ENCODE data around the gene PDLIM4. TPM values are rescaled to one million over a fixed set of nuclear protein-coding genes. Genes with fewer than 3 reads are reported as not detected.

The PDLIM4 gene
- total and polyA plus RNA-seq, 3 donors from 2014 or later: 11.8 to 20.5 (median 18.5) TPM

GRCh38 chr5:132268769-132269551, 11.5 kb downstream of the PDLIM4 start:
- Histone ChIP-seq H3K36me3 (ENCODE audit: low read depth, missing control alignments) (no peaks in the 10 kb centered on the region), H3K4me1 (peaks cover 11% of the 10 kb centered on the region), H3K4me3 (no peak overlapping the region), H3K9me3 (no peaks in the 10 kb centered on the region), H3K27ac (no peak overlapping the region), H3K27me3 (no peaks in the 10 kb centered on the region)
- DNase-seq: no peak
- 80 to 83% methylated on average over 3 to 8 of the region's 8 CpGs for WGBS, 2 donors
- intact Hi-C loops (cut with DNase I; ENCODE audit: low total_unique reads): no loop called here
- TF ChIP-seq POLR2A (IDR thresholded peaks at IDR 0.05) (no peak), CTCF (IDR thresholded peaks at IDR 0.05) (no peak)

- TF ChIP-seq POLR2A (IDR thresholded peaks at IDR 0.05) (no peak), CTCF (IDR thresholded peaks at IDR 0.05) (no peak)
- no peaks in the 10 kb centered on the region for H3K9me3 ChIP-seq
- H3K4me3 ChIP-seq: no peak overlapping the region
- H3K27ac ChIP-seq: no peak overlapping the region
- WGBS, 2 donors: 97 to 100% methylated on average over 3 of the region's 3 CpGs
- DNase-seq: no peak
- H3K4me1 ChIP-seq: peaks cover 5% of the 10 kb centered on the region
- no peaks in the 10 kb centered on the region for H3K36me3 ChIP-seq (ENCODE audit: low read depth, missing control alignments)
- intact Hi-C loops (cut with DNase I; ENCODE audit: low total_unique reads): loop anchor here (10.0 kb wide), 1 partner anchor 225 kb away; the partner anchor contains the start of gene IRF1
- no peaks in the 10 kb centered on the region for H3K27me3 ChIP-seq
These were observed 12.3 kb downstream of the PDLIM4 start for GRCh38 chr5:132269635-132270334.

DNA sequence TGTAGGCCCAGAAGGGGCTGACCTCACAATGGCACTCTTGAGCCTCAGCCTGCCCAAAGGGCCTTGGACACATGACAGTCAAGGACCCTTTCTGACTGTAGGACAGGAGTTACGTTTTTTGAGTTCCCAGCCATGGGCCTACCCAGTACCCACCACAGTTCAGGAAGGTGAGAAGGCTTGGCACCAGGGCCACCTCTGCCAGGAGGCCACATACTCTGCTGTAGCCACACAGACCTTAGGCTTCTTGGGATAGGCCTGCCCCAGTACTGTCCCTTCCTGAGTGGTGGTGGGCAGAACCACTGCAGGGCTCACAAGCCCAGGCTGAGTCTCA, 12.8 kb downstream of the PDLIM4 start:
- WGBS, 2 donors: 79 to 100% methylated on average over 1 of the region's 1 CpG
- Histone ChIP-seq H3K36me3 (ENCODE audit: low read depth, missing control alignments) (no peaks in the 10 kb centered on the region), H3K27ac (no peak overlapping the region), H3K4me1 (peaks cover under 1% of the 10 kb centered on the region), H3K4me3 (no peak overlapping the region), H3K27me3 (no peaks in the 10 kb centered on the region), H3K9me3 (no peaks in the 10 kb centered on the region)
- intact Hi-C loops (cut with DNase I; ENCODE audit: low total_unique reads): loop anchor here (10.0 kb wide), 1 partner anchor 225 kb away; the partner anchor contains the start of gene IRF1
- TF ChIP-seq POLR2A (IDR thresholded peaks at IDR 0.05) (no peak), CTCF (IDR thresholded peaks at IDR 0.05) (no peak)
- DNase-seq: no peak

DNA sequence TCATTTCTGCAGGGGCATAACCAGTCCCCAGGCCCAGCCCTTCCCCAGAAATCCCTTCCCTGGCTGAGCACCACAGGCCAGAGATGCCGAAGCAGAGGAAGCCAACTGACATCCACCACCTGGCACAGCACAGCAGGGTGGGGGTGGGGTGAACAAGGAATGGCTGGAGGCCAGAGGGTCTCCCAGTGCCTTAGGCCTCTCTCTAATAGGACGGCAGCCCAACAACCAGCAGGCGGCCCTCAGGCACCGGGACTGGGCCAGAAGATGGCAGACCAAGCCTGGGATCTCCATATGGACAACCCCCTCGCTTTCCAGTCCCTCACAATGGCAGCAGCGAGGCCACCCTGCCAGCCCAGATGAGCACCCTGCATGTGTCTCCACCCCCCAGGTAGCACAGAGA, 13.2 kb downstream of the PDLIM4 start:
- TF ChIP-seq CTCF (IDR thresholded peaks at IDR 0.05): no peak
- TF ChIP-seq POLR2A (IDR thresholded peaks at IDR 0.05): no peak
- Histone ChIP-seq H3K9me3 (no peaks in the 10 kb centered on the region), H3K27me3 (no peaks in the 10 kb centered on the region), H3K4me1 (no peaks in the 10 kb centered on the region), H3K4me3 (no peak overlapping the region), H3K36me3 (ENCODE audit: low read depth, missing control alignments) (no peaks in the 10 kb centered on the region), H3K27ac (no peak overlapping the region)
- intact Hi-C loops (cut with DNase I; ENCODE audit: low total_unique reads): loop anchor here (10.0 kb wide), 1 partner anchor 224 kb away; the partner anchor contains the start of gene IRF1
- DNase-seq: no peak
- 89% methylated on average over 6 of the region's 6 CpGs; no CpG with 5 or more reads in 1 of the 2 donors for WGBS, 2 donors

Measured in testis (tissue), 3 donors.